Smooth muscle cell of the brain vasculature (primary cell): ENCODE results near the gene TBC1D2B.

Experiments
- DNase-seq: peaks from one replicate; pipeline ENCODE4 v3.0.0-alpha.2; 2012; ENCODE audit warnings: low read depth, low spot score

Gene TBC1D2B

GRCh38 chr15:77945566-77945965 is 131.9 kb downstream of the TBC1D2B start:
- DNase-seq: no peak
